Inferior parietal cortex (tissue), 1 donor: ENCODE measurements around the gene SPATS1.

Experiments used
- DNase-seq: peaks from one replicate; pipeline ENCODE4 v3.0.0-alpha.2; 2016; ENCODE audit errors: extremely low spot score

Gene SPATS1

DNA sequence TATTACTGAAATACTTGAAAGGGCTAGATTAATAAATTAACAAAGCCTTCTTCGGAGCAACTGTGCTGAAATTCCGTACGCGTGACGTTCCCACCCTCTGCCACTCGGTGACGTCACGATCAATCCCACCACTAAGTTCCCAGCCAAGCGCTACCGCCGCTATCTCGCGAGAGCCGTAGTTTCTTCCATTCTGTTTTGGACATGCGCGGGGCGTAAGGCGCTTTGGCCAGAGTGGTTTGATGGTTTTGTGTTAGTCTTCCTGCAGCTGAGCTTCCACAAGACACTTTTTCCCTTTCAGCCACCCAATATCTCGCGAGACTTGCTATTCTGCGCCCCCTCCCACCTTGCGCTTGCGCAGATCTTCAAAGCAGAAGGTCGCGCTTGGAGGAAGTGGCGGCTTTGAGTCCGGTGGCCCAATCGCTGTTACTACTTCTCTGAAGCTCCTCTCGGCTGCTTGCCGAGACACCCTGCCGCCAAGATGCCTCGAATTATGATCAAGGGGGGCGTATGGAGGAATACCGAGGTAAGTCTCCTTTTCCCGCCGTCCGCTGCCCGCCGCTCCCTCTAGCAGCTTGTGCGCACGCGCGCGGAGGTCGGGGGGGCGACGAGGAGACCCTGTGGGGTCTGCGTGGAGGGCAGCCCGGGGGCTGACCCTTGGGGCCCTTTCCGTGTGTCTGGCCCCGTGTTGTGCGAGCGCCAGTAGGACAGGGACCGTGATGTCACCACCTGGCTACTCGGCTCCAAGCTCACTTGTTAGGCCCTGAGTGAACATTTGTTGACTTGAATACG is 45.1 kb downstream of the SPATS1 start, which contains the start of gene CDC5L:
CDC5L (plus strand) TSS at position 361 of the 789 bp plus-strand sequence; CDS start at position 479, 118 bp downstream.
- DNase-seq: peak; percentile 98

DNA sequence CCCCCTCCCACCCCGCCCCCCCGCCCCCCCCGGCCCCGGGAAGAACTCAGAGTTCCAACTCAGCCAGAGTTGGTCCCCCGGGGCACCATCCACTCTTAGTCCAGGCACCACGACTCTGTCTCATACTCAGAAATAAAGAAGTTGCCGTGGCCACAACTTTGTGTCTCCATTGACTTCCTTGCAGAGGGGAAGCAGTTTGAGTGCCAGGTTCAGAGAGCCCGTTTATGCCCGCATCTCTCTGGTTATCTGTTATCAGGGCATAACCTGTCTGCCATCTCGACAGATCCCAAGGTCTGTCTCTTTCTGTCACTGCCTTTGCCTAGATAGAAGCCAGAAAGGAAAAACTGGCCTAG is 45.7 kb downstream of the SPATS1 start:
- no peak for DNase-seq

DNA sequence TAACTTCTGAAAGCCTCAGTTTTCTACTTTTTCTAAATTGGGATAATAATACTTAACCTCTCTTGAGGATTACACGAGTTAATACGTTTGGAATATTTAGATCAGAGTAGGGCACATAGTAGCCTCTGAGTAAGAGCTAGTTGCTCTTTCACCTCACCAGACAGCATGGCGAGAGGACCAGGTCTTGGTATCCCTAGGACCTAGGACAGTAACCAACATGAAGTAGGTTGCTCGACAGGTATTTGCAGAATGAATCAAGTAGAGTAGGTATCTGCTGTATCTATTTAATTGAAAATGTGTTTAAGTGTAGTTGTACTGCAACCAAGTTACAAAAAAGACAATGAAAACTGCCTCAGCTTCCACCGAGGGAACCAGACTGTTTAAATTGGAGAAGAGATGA is 46.4 kb downstream of the SPATS1 start:
- DNase-seq: no peak

DNA sequence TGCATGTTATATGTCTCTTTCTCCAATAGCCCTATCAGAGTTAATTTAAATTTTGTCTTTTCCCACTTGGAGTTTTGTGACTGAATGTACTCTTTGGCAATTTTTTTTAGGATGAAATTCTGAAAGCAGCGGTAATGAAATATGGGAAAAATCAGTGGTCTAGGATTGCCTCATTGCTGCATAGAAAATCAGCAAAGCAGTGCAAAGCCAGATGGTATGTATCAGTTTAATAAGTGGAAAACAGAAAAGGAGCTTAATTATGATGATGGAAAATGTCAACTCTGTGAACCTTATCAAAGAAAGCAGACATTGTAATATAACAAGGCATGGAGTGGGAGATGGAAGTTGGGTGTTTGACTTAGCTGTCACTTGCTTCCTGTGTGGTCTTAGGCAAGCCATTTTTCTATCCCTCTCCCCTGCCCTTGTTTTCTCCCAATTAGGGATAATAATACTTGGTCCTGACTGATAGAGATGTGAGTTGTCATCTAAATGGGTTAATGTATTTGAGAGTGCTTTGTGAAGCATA is 47.8 kb downstream of the SPATS1 start:
- DNase-seq: no peak
